Endothelial cell of umbilical vein (primary cell): ENCODE measurements around the gene MACO1.

Experiments used
- EZH2 ChIP-seq: IDR thresholded peaks from 2 replicates; pipeline ENCODE4 v1.6.1; 2012; ENCODE audit warnings: borderline replicate concordance, low read depth, mild to moderate bottlenecking, moderate library complexity, low read length, inconsistent platforms; ENCODE audit not compliant: severe bottlenecking
- FOS ChIP-seq: IDR thresholded peaks from 2 replicates; pipeline ENCODE4 v1.6.1; 2011; ENCODE audit warnings: mild to moderate bottlenecking, low read length, moderate library complexity, borderline replicate concordance; ENCODE audit not compliant: insufficient read depth
- GATA2 ChIP-seq: IDR thresholded peaks from 2 replicates; pipeline ENCODE4 v1.7.0; 2011; ENCODE audit warnings: low read depth, mild to moderate bottlenecking, moderate library complexity, mixed read lengths, low read length; ENCODE audit not compliant: insufficient read length, insufficient read depth
- JUN ChIP-seq: IDR thresholded peaks from 2 replicates; pipeline ENCODE4 v1.6.1; 2011; ENCODE audit warnings: borderline replicate concordance, low read depth; ENCODE audit not compliant: insufficient read length, insufficient read depth
- POLR2A ChIP-seq: IDR thresholded peaks from 2 replicates; pipeline ENCODE4 v1.6.1; 2012; ENCODE audit warnings: low read depth, mild to moderate bottlenecking, control low read depth, low read length
- POLR2AphosphoS5 ChIP-seq: IDR thresholded peaks from 2 replicates; pipeline ENCODE4 v1.6.1; 2012; ENCODE audit warnings: low read depth, mild to moderate bottlenecking, control low read depth, low read length, moderate library complexity; ENCODE audit not compliant: insufficient read depth
- TF ChIP-seq, protein P1 (sequence below), 2 donors: IDR thresholded peaks; 1 replicate in 1 of 2; 2 replicates in 1 of 2; pipeline ENCODE4 v1.5.1; 2011; ENCODE audit warnings: low read length in 2 of 2, mild to moderate bottlenecking in 2 of 2, moderate library complexity in 2 of 2, control low read depth in 1 of 2, inconsistent platforms in 1 of 2, low read depth in 1 of 2; ENCODE audit not compliant: insufficient read depth in 1 of 2; ENCODE audit errors: extremely low read depth in 1 of 2
- TF ChIP-seq, protein P2 (sequence below): IDR thresholded peaks from 2 replicates; pipeline ENCODE4 v1.6.1; 2011; ENCODE audit not compliant: insufficient read depth, insufficient read length

- TF ChIP-seq, protein P1, sequence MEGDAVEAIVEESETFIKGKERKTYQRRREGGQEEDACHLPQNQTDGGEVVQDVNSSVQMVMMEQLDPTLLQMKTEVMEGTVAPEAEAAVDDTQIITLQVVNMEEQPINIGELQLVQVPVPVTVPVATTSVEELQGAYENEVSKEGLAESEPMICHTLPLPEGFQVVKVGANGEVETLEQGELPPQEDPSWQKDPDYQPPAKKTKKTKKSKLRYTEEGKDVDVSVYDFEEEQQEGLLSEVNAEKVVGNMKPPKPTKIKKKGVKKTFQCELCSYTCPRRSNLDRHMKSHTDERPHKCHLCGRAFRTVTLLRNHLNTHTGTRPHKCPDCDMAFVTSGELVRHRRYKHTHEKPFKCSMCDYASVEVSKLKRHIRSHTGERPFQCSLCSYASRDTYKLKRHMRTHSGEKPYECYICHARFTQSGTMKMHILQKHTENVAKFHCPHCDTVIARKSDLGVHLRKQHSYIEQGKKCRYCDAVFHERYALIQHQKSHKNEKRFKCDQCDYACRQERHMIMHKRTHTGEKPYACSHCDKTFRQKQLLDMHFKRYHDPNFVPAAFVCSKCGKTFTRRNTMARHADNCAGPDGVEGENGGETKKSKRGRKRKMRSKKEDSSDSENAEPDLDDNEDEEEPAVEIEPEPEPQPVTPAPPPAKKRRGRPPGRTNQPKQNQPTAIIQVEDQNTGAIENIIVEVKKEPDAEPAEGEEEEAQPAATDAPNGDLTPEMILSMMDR (IDR thresholded peaks at IDR 0.05; ENCODE audit: extremely low read depth in 1 of 2, insufficient read depth in 1 of 2, low read depth in 1 of 2, low read length in 2 of 2): no peak
- TF ChIP-seq POLR2A (no peak), POLR2AphosphoS5 (no peak), FOS (no peak), JUN (no peak), GATA2 (no peak), EZH2 (no peak)
- TF ChIP-seq, protein P2, sequence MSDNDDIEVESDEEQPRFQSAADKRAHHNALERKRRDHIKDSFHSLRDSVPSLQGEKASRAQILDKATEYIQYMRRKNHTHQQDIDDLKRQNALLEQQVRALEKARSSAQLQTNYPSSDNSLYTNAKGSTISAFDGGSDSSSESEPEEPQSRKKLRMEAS: no peak
Measured at GRCh38 chr1:25467193-25467592, 36.5 kb downstream of the MACO1 start.
